ENCODE data around the gene MYL10.

- TF ChIP-seq ESRRA (CRISPR knock-in tag; IDR thresholded peaks at IDR 0.05; ENCODE audit: low read depth) (no peak), DBP (CRISPR knock-in tag; IDR thresholded peaks at IDR 0.05; ENCODE audit: not compliant biosample characterization) (no peak), AKAP8 (CRISPR knock-in tag; IDR thresholded peaks at IDR 0.05) (no peak), ZNF816 (CRISPR knock-in tag; IDR thresholded peaks at IDR 0.05; ENCODE audit: borderline replicate concordance) (no peak), ELF4 (CRISPR knock-in tag; IDR thresholded peaks at IDR 0.05; ENCODE audit: borderline replicate concordance) (no peak), TCF7L2 (IDR thresholded peaks at IDR 0.05; ENCODE audit: low read depth, low read length) (no peak)
These were observed 32.2 kb downstream of the MYL10 start for GRCh38 chr7:101596898-101597297.

Data from HepG2 (cell line).